ENCODE measurements around the gene CNPY1. TPM values are rescaled to one million over a fixed set of nuclear protein-coding genes. Genes with fewer than 3 reads are reported as not detected.

CNPY1 gene
- total RNA-seq, 1 donor from 2014 or later = not detected

DNA sequence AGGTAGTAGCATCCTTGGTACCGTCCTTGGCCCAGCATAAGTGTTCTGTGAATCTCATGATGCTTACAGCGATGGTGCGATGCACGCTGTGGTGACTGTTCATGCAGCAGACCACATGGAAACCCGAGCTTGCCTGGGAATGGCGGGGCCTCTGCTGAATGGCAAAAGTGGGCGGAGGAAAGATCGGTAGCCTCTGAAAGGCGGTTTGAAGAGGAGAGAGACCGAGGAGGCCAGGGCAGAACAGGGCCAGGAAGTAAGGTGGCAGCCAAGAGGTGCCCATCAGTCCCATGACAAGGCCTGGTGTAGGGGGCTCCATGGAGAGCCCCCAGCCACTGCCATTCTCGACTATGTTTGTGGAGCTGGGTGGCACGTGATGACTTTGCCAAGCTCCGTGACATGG lies 33.2 kb upstream of the CNPY1 start:
- no peaks in the 10 kb centered on the region for H3K27me3 Mint-ChIP-seq (ENCODE audit: unreplicated experiment)
- no peaks in the 10 kb centered on the region for H3K36me3 Mint-ChIP-seq (ENCODE audit: low read depth, unreplicated experiment)
- H3K4me3 Mint-ChIP-seq (ENCODE audit: unreplicated experiment) = no peak overlapping the region
- no peaks in the 10 kb centered on the region for H3K9me3 Mint-ChIP-seq (ENCODE audit: unreplicated experiment)
- no peaks in the 10 kb centered on the region for H3K4me1 Mint-ChIP-seq (ENCODE audit: unreplicated experiment)
- H3K27ac Mint-ChIP-seq (ENCODE audit: unreplicated experiment) = no peak overlapping the region
- DNase-seq (ENCODE audit: low spot score) = no peak
- TF ChIP-seq, protein P1, sequence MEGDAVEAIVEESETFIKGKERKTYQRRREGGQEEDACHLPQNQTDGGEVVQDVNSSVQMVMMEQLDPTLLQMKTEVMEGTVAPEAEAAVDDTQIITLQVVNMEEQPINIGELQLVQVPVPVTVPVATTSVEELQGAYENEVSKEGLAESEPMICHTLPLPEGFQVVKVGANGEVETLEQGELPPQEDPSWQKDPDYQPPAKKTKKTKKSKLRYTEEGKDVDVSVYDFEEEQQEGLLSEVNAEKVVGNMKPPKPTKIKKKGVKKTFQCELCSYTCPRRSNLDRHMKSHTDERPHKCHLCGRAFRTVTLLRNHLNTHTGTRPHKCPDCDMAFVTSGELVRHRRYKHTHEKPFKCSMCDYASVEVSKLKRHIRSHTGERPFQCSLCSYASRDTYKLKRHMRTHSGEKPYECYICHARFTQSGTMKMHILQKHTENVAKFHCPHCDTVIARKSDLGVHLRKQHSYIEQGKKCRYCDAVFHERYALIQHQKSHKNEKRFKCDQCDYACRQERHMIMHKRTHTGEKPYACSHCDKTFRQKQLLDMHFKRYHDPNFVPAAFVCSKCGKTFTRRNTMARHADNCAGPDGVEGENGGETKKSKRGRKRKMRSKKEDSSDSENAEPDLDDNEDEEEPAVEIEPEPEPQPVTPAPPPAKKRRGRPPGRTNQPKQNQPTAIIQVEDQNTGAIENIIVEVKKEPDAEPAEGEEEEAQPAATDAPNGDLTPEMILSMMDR (IDR thresholded peaks at IDR 0.05; ENCODE audit: unreplicated experiment) = no peak

- TF ChIP-seq, protein P1 (IDR thresholded peaks at IDR 0.05; ENCODE audit: unreplicated experiment) = no peak
- H3K9me3 Mint-ChIP-seq (ENCODE audit: unreplicated experiment) = no peaks in the 10 kb centered on the region
- no peaks in the 10 kb centered on the region for H3K4me1 Mint-ChIP-seq (ENCODE audit: unreplicated experiment)
- no peak overlapping the region for H3K4me3 Mint-ChIP-seq (ENCODE audit: unreplicated experiment)
- H3K36me3 Mint-ChIP-seq (ENCODE audit: low read depth, unreplicated experiment) = no peaks in the 10 kb centered on the region
- H3K27me3 Mint-ChIP-seq (ENCODE audit: unreplicated experiment) = no peaks in the 10 kb centered on the region
- DNase-seq (ENCODE audit: low spot score) = no peak
- H3K27ac Mint-ChIP-seq (ENCODE audit: unreplicated experiment) = no peak overlapping the region
Observed at GRCh38 chr7:155578016-155578415, 31.7 kb upstream of the CNPY1 start.

DNA sequence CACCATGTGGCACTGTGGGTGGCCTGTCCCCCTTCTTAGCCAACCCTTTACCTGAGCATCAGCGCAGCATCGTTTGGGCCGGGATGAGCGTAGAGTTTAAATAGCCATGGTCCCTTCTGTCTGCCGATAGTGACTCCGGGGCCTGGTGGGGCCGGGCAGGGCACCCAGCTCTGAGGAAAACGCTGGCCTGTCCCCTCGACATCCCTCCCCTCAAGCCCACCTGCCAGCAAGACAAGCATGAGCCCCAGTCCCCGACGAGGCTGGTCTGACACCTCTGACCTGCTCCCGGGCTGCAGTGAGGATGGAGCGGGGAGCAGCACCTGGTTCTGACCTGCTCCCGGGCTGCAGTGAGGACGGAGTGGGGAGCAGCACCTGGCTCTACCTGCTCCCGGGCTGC lies 31.1 kb upstream of the CNPY1 start:
- TF ChIP-seq, protein P1 (IDR thresholded peaks at IDR 0.05; ENCODE audit: unreplicated experiment) = no peak
- no peak for DNase-seq (ENCODE audit: low spot score)
- Mint-ChIP-seq H3K4me3 (ENCODE audit: unreplicated experiment) (no peak overlapping the region), H3K27ac (ENCODE audit: unreplicated experiment) (no peak overlapping the region), H3K4me1 (ENCODE audit: unreplicated experiment) (no peaks in the 10 kb centered on the region), H3K36me3 (ENCODE audit: low read depth, unreplicated experiment) (no peaks in the 10 kb centered on the region), H3K27me3 (ENCODE audit: unreplicated experiment) (no peaks in the 10 kb centered on the region), H3K9me3 (ENCODE audit: unreplicated experiment) (no peaks in the 10 kb centered on the region)

DNA sequence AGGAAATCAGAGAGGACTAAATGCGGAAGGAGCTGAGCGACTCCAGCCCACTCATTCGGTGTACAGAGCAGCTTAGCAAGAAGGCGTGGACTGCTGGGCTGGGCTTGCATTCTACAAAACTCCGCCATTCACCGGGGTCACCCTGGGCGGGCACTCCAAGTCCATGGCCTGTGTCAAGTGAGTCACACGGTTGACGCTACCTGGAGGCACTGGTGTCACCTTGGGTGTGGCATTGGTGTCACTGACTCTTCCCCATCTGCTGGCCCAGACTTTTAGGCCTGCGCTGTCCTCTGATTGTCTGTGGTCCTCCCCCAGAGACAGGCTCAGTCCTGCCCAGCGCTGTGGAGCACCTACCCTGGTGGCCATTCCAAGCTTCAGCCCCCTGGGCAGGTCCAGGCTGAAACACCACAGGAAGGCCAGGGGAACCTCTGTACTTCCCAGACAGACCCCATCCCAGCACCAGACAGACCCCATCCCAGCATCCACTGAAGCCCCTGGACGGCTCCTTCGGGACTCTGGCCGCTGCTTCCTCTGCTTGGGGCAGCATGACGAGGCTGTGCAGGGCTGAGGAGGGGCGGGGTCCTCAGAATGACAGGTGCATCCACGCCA lies 30.6 kb upstream of the CNPY1 start:
- DNase-seq (ENCODE audit: low spot score) = no peak
- Mint-ChIP-seq H3K4me1 (ENCODE audit: unreplicated experiment) (no peaks in the 10 kb centered on the region), H3K27me3 (ENCODE audit: unreplicated experiment) (no peaks in the 10 kb centered on the region), H3K36me3 (ENCODE audit: low read depth, unreplicated experiment) (no peaks in the 10 kb centered on the region), H3K27ac (ENCODE audit: unreplicated experiment) (no peak overlapping the region), H3K9me3 (ENCODE audit: unreplicated experiment) (no peaks in the 10 kb centered on the region), H3K4me3 (ENCODE audit: unreplicated experiment) (no peak overlapping the region)
- TF ChIP-seq, protein P1 (IDR thresholded peaks at IDR 0.05; ENCODE audit: unreplicated experiment) = no peak

DNA sequence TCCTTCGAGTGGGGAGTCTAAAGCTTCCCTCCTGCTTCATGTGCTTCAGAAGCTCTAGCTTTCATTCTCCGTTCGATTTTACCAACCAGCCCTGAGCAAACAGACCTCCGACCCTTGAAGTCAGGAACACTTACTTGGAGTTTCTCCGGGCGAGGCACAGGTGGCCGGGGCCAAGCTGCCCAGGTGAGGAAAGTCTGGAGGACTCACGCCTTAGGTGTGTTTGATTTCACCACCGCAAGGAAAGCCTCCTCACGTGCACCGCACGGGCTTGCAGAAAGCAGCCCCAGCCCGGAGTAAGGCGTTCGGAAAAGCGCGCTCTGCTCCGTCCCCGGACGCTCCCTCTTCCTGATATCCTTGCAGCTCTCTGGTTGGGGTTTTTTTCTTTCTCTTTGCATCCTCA lies 30.1 kb upstream of the CNPY1 start:
- Mint-ChIP-seq H3K4me1 (ENCODE audit: unreplicated experiment) (no peaks in the 10 kb centered on the region), H3K36me3 (ENCODE audit: low read depth, unreplicated experiment) (no peaks in the 10 kb centered on the region)

More for the DNA sequence above, 30.1 kb upstream of the CNPY1 start:
- Mint-ChIP-seq H3K27ac (ENCODE audit: unreplicated experiment) (no peak overlapping the region), H3K27me3 (ENCODE audit: unreplicated experiment) (no peaks in the 10 kb centered on the region), H3K4me3 (ENCODE audit: unreplicated experiment) (no peak overlapping the region), H3K9me3 (ENCODE audit: unreplicated experiment) (no peaks in the 10 kb centered on the region)
- no peak for DNase-seq (ENCODE audit: low spot score)
- TF ChIP-seq, protein P1 (IDR thresholded peaks at IDR 0.05; ENCODE audit: unreplicated experiment) = no peak
